K562 (cell line): Measurements from ENCODE around the gene DHRS3. TPM values are rescaled to one million over a fixed set of nuclear protein-coding genes. Genes with fewer than 3 reads are reported as not detected.
A peak's percentile ranks its signal among the peaks of the same experiment; 100 is the strongest.

Experiments used
- ARID2 ChIP-seq: fragments of 450-650 bp; IDR thresholded peaks from 2 replicates; pipeline ENCODE4 v1.6.1; 2017; ENCODE audit warnings: antibody characterized with exemption, mild to moderate bottlenecking
- CEBPZ ChIP-seq: fragments of 150-350 bp; IDR thresholded peaks from 2 replicates; pipeline ENCODE4 v1.6.1; 2014; ENCODE audit warnings: low read depth, mild to moderate bottlenecking, low read length, borderline replicate concordance
- CHAMP1 ChIP-seq: fragments of 450-650 bp; IDR thresholded peaks from 2 replicates; pipeline ENCODE4 v1.6.1; 2016; ENCODE audit warnings: mild to moderate bottlenecking
- ESRRA ChIP-seq: fragments of 450-650 bp; IDR thresholded peaks from 2 replicates; pipeline ENCODE4 v1.6.1; 2014; ENCODE audit warnings: low read depth, mild to moderate bottlenecking, moderate library complexity, borderline replicate concordance
- FOS ChIP-seq: IDR thresholded peaks from 3 replicates; pipeline ENCODE4 v1.6.1; 2011; ENCODE audit not compliant: insufficient read length; ENCODE audit errors: extremely low read depth
- GATAD2B ChIP-seq: fragments of 450-650 bp; IDR thresholded peaks from 2 replicates; pipeline ENCODE4 v1.6.1; 2017; ENCODE audit warnings: mild to moderate bottlenecking, borderline replicate concordance
- MAZ ChIP-seq, 2 experiments: fragments of 450-650 bp in 1 of 2; sonication (generic) in 1 of 2; formaldehyde crosslinking; IDR thresholded peaks in 1 of 2; conservative IDR thresholded peaks in 1 of 2; 2 replicates each; pipeline versions ENCODE4 v1.4.0 to v1.5.0; 2020; ENCODE audit warnings: mild to moderate bottlenecking in 1 of 2, missing genetic modification reagents in 1 of 2
- MXD1 ChIP-seq: fragments of 250-450 bp; sonication (Bioruptor Pico); IDR thresholded peaks from 2 replicates; pipeline ENCODE4 v1.8.0; 2021; ENCODE audit warnings: borderline replicate concordance, mild to moderate bottlenecking, moderate library complexity; ENCODE audit not compliant: poor library complexity, severe bottlenecking
- RAD21 ChIP-seq, 2 experiments: fragments of 250-450 bp in 1 of 2; fragments of 450-650 bp in 1 of 2; sonication (Bioruptor Pico) in 1 of 2; formaldehyde crosslinking in 1 of 2; IDR thresholded peaks in 1 of 2; conservative IDR thresholded peaks in 1 of 2; 2 replicates each; pipeline versions ENCODE4 v1.4.0 to v1.8.0; 2020 to 2022; ENCODE audit warnings: mild to moderate bottlenecking in 2 of 2, moderate library complexity in 1 of 2
- RBM15 ChIP-seq: fragments of 200-400 bp; formaldehyde crosslinking; IDR thresholded peaks from 2 replicates; pipeline ENCODE4 v1.6.1; 2018; ENCODE audit warnings: mild to moderate bottlenecking, low read length, moderate library complexity; ENCODE audit not compliant: insufficient read depth
- SAFB2 ChIP-seq: fragments of 200-400 bp; formaldehyde crosslinking; IDR thresholded peaks from 2 replicates; pipeline ENCODE4 v1.6.1; 2018; ENCODE audit warnings: borderline replicate concordance, low read length, low read depth, moderate library complexity; ENCODE audit not compliant: severe bottlenecking
- SNRNP70 ChIP-seq: fragments of 200-400 bp; formaldehyde crosslinking; optimal IDR thresholded peaks from 2 replicates; pipeline ENCODE3; 2017; ENCODE audit warnings: low read depth, low read length
- ZBTB11 ChIP-seq, 3 experiments: fragments of 200-800 bp in 1 of 3; fragments of 250-450 bp in 1 of 3; fragments of 450-650 bp in 1 of 3; sonication (Bioruptor Pico) in 1 of 3; sonication (Bioruptor generic) in 1 of 3; formaldehyde crosslinking in 1 of 3; IDR thresholded peaks; 2 replicates each; pipeline versions ENCODE4 v1.6.1 to v1.8.0; 2016 to 2022; ENCODE audit warnings: mild to moderate bottlenecking in 2 of 3, missing genetic modification characterization in 2 of 3, missing compliant biosample characterization in 1 of 3, moderate library complexity in 1 of 3
- ZNF134 ChIP-seq: fragments of 250-450 bp; sonication (Bioruptor Pico); conservative IDR thresholded peaks from 2 replicates; pipeline ENCODE4 v1.4.0; 2020
- ZNF778 ChIP-seq: fragments of 450-650 bp; formaldehyde crosslinking; IDR thresholded peaks from 2 replicates; pipeline ENCODE4 v1.4.0; 2020; ENCODE audit warnings: mild to moderate bottlenecking, moderate library complexity
- polyA plus RNA-seq, 8 experiments: library from polyadenylated mRNA; depleted of rRNA in 4 of 8; stranded (reverse) in 5 of 8; unstranded in 3 of 8; fragments of >200 nt; fragmentation: Nextera tagmentation in 2 of 8; fragmentation: Illumina TruSeq in 1 of 8; extraction: Ambion mirVana in 2 of 8; extraction: Trizol in 1 of 8; gene quantifications; 2 replicates each; pipeline versions ENCODE4 v1.2.1 to v1.2.3, GENCODE V29; 2011 to 2014; ENCODE audit warnings: inconsistent platforms in 1 of 8, missing spikeins in 1 of 8
- total RNA-seq, 7 experiments: library from RNA; depleted of rRNA in 6 of 7; stranded (reverse); fragments of >200 nt in 6 of 7; fragmentation: Illumina TruSeq in 2 of 7; extraction: Trizol in 2 of 7; gene quantifications; 2 replicates each; pipeline versions ENCODE4 v1.2.1 to v1.2.3, GENCODE V29; 2011 to 2021; ENCODE audit warnings: low replicate concordance in 1 of 7

The DHRS3 gene
- total and polyA plus RNA-seq, 9 of the 15 experiments (the other 6 are each of a cell fraction or from before 2014, with no cell fraction given) = 21.0 to 116 (median 58.7) TPM

- TF ChIP-seq CEBPZ (no peak), GATAD2B (no peak), ZNF778 (CRISPR knock-in tag) (no peak), SAFB2 (no peak), MAZ (CRISPR knock-in tag; conservative IDR thresholded peaks at IDR 0.05 in 1 of 2, IDR thresholded peaks at IDR 0.05 in 1 of 2) (0 out of 4 replicates have a peak, but pooled peaks of 1 of the 2 experiments have one; percentile 36), ZNF134 (CRISPR knock-in tag) (no peak), RAD21 (CRISPR knock-in tag; conservative IDR thresholded peaks at IDR 0.05 in 1 of 2, IDR thresholded peaks at IDR 0.05 in 1 of 2) (no peak), ZBTB11 (CRISPR knock-in tag; IDR thresholded peaks at IDR 0.05) (peak in 1 of 3 experiments; percentile 44; a peak in 1 of 6 replicates), MXD1 (no peak), ARID2 (no peak), CHAMP1 (no peak), ESRRA (peak; percentile 75), FOS (no peak), RBM15 (no peak), SNRNP70 (no peak)
Measured at GRCh38 chr1:12541274-12542137, 76.5 kb downstream of the DHRS3 start (continued).
